Central memory CD4-positive, alpha-beta T cell (primary cell): ENCODE results near the gene TMEM178B.
"Not testable (repeated sequence)": the region's sequence is repeated elsewhere in the genome, so short reads cannot be mapped to it uniquely, and the experiment has no call there.

Experiments used
- DNase-seq: peaks from one replicate; pipeline ENCODE4 v3.0.0; 2022

Gene TMEM178B

GRCh38 chr7:141074162-141074991, 513 bp downstream of the TMEM178B start:
- no peak for DNase-seq

GRCh38 chr7:141074997-141075396, 1.1 kb downstream of the TMEM178B start:
- DNase-seq, result no peak

GRCh38 chr7:141076377-141076776, 2.5 kb downstream of the TMEM178B start:
- DNase-seq, result no peak

GRCh38 chr7:141079219-141079618, 5.4 kb downstream of the TMEM178B start:
- DNase-seq, result no peak

- DNase-seq, result not testable (repeated sequence)
Measured at GRCh38 chr7:141089490-141089889, 15.6 kb downstream of the TMEM178B start.

- DNase-seq, result no peak
Measured at GRCh38 chr7:141094336-141095070, 20.6 kb downstream of the TMEM178B start.

GRCh38 chr7:141097430-141097829, 23.6 kb downstream of the TMEM178B start:
- no peak for DNase-seq

- no peak for DNase-seq
Measured at GRCh38 chr7:141102436-141102835, 28.6 kb downstream of the TMEM178B start.

GRCh38 chr7:141103847-141104429, 30.1 kb downstream of the TMEM178B start:
- no peak for DNase-seq

GRCh38 chr7:141113131-141113530, 39.3 kb downstream of the TMEM178B start:
- no peak for DNase-seq

- no peak for DNase-seq
Measured at GRCh38 chr7:141114029-141114664, 40.3 kb downstream of the TMEM178B start.

GRCh38 chr7:141115965-141116364, 42.1 kb downstream of the TMEM178B start:
- no peak for DNase-seq

GRCh38 chr7:141116661-141117060, 42.8 kb downstream of the TMEM178B start:
- not testable (repeated sequence) for DNase-seq

GRCh38 chr7:141118767-141119166, 44.9 kb downstream of the TMEM178B start:
- DNase-seq, result no peak

GRCh38 chr7:141119187-141119586, 45.3 kb downstream of the TMEM178B start:
- DNase-seq, result no peak

GRCh38 chr7:141122736-141123135, 48.9 kb downstream of the TMEM178B start:
- no peak for DNase-seq

- DNase-seq, result no peak
Measured at GRCh38 chr7:141123522-141123921, 49.7 kb downstream of the TMEM178B start.

- no peak for DNase-seq
Measured at GRCh38 chr7:141126107-141126506, 52.2 kb downstream of the TMEM178B start.

GRCh38 chr7:141128506-141128905, 54.6 kb downstream of the TMEM178B start:
- DNase-seq, result no peak

GRCh38 chr7:141128931-141129330, 55.1 kb downstream of the TMEM178B start:
- DNase-seq, result no peak

- DNase-seq, result no peak
Measured at GRCh38 chr7:141132671-141133070, 58.8 kb downstream of the TMEM178B start.

- no peak for DNase-seq
Measured at GRCh38 chr7:141133646-141134045, 59.8 kb downstream of the TMEM178B start.

GRCh38 chr7:141142058-141142457, 68.2 kb downstream of the TMEM178B start:
- no peak for DNase-seq
